Osteoblast (primary cell): ENCODE measurements around the gene FBXO45. TPM values are rescaled to one million over a fixed set of nuclear protein-coding genes. Genes with fewer than 3 reads are reported as not detected.
A peak's percentile ranks its signal among the peaks of the same experiment; 100 is the strongest.
"Not testable (repeated sequence)": the region's sequence is repeated elsewhere in the genome, so short reads cannot be mapped to it uniquely, and the experiment has no call there.

Source experiments
- DNase-seq: peaks from one replicate; pipeline ENCODE4 v3.0.0; 2011; ENCODE audit warnings: low spot score, mixed read lengths; ENCODE audit not compliant: insufficient read length; ENCODE audit errors: missing footprints
- H2AFZ ChIP-seq: 2 replicates; pipeline ENCODE4 v1.6.0; 2011; ENCODE audit warnings: mild to moderate bottlenecking, low read length
- H3K27ac ChIP-seq: 2 replicates; pipeline ENCODE4 v1.5.1; 2011; ENCODE audit warnings: mild to moderate bottlenecking, low read depth, low read length, moderate library complexity
- H3K27me3 ChIP-seq: 2 replicates; pipeline ENCODE4 v1.6.0; 2012; ENCODE audit warnings: mild to moderate bottlenecking, control low read depth, inconsistent platforms, low read length, moderate library complexity; ENCODE audit not compliant: insufficient read depth
- H3K36me3 ChIP-seq: 2 replicates; pipeline ENCODE4 v1.5.1; 2011; ENCODE audit warnings: mild to moderate bottlenecking, low read length, control low read depth, moderate library complexity; ENCODE audit not compliant: insufficient read depth
- H3K4me1 ChIP-seq: 2 replicates; pipeline ENCODE4 v1.5.1; 2011; ENCODE audit warnings: mild to moderate bottlenecking, low read length, control low read depth, moderate library complexity; ENCODE audit not compliant: insufficient read depth
- H3K4me2 ChIP-seq: 2 replicates; pipeline ENCODE4 v1.6.0; 2011; ENCODE audit warnings: mild to moderate bottlenecking, low read length; ENCODE audit not compliant: insufficient read depth
- H3K4me3 ChIP-seq: fragments of 200-600 bp; sonication (generic); 3 replicates; pipeline ENCODE4 v1.5.1; 2012; ENCODE audit warnings: mild to moderate bottlenecking, low read length, inconsistent platforms; ENCODE audit not compliant: insufficient read depth
- H3K79me2 ChIP-seq: 2 replicates; pipeline ENCODE4 v1.6.0; 2012; ENCODE audit warnings: mild to moderate bottlenecking, low read length, control low read depth, inconsistent platforms; ENCODE audit not compliant: insufficient read depth
- H3K9me3 ChIP-seq: 2 replicates; pipeline ENCODE4 v1.5.1; 2011; ENCODE audit warnings: low read depth, low read length, control low read depth
- H4K20me1 ChIP-seq: 2 replicates; pipeline ENCODE4 v1.6.0; 2012; ENCODE audit warnings: mild to moderate bottlenecking, low read length, control low read depth; ENCODE audit not compliant: insufficient read depth
- total RNA-seq: library from RNA; depleted of rRNA; stranded (reverse); fragments of >200 nt; gene quantifications from 2 replicates; pipeline ENCODE4 v1.2.3, GENCODE V29; 2012
- TF ChIP-seq, protein P1 (sequence below): IDR thresholded peaks from 2 replicates; pipeline ENCODE4 v1.5.1; 2011; ENCODE audit warnings: mild to moderate bottlenecking, low read depth, low read length, moderate library complexity; ENCODE audit errors: extremely low read depth

The FBXO45 gene
- total RNA-seq, 1 donor, result 8.0 TPM

DNA sequence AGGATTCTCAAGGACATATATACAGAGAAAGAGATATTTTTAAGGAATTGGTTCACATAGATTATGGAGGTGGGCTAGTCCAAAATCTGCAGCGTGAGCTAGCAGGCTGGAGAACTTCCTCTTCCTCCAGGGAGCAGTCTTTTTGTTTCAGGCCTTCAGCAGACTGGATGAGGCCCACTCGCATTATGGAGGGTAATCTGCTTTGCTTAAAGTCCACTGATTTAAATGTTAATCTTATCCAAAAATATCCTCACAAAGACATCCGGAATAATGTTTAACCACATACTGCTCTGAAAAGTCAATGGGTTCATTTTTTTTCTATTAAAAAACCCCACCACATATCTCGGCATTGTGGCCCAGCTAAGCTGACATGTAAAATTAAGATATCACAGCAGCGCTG is 48.8 kb downstream of the FBXO45 start:
- Histone ChIP-seq H3K27ac (no peak overlapping the region), H3K4me2 (no peak overlapping the region), H3K4me1 (no peaks in the 10 kb centered on the region), H3K36me3 (no peaks in the 10 kb centered on the region), H4K20me1 (no peaks in the 10 kb centered on the region), H3K79me2 (no peaks in the 10 kb centered on the region), H3K9me3 (no peaks in the 10 kb centered on the region), H3K4me3 (no peak overlapping the region), H2AFZ (no peak overlapping the region), H3K27me3 (no peaks in the 10 kb centered on the region)
- TF ChIP-seq, protein P1, sequence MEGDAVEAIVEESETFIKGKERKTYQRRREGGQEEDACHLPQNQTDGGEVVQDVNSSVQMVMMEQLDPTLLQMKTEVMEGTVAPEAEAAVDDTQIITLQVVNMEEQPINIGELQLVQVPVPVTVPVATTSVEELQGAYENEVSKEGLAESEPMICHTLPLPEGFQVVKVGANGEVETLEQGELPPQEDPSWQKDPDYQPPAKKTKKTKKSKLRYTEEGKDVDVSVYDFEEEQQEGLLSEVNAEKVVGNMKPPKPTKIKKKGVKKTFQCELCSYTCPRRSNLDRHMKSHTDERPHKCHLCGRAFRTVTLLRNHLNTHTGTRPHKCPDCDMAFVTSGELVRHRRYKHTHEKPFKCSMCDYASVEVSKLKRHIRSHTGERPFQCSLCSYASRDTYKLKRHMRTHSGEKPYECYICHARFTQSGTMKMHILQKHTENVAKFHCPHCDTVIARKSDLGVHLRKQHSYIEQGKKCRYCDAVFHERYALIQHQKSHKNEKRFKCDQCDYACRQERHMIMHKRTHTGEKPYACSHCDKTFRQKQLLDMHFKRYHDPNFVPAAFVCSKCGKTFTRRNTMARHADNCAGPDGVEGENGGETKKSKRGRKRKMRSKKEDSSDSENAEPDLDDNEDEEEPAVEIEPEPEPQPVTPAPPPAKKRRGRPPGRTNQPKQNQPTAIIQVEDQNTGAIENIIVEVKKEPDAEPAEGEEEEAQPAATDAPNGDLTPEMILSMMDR, result no peak
- no peak for DNase-seq

GRCh38 chr3:196619223-196619622 is 50.8 kb downstream of the FBXO45 start:
- Histone ChIP-seq H2AFZ (no peak overlapping the region), H3K4me3 (no peak overlapping the region), H3K4me1 (no peaks in the 10 kb centered on the region), H3K79me2 (no peaks in the 10 kb centered on the region), H3K36me3 (no peaks in the 10 kb centered on the region), H3K27ac (no peak overlapping the region), H3K27me3 (peaks cover 2% of the 10 kb centered on the region), H4K20me1 (no peaks in the 10 kb centered on the region), H3K9me3 (no peaks in the 10 kb centered on the region), H3K4me2 (no peak overlapping the region)
- no peak for DNase-seq
- TF ChIP-seq, protein P1, result no peak

DNA sequence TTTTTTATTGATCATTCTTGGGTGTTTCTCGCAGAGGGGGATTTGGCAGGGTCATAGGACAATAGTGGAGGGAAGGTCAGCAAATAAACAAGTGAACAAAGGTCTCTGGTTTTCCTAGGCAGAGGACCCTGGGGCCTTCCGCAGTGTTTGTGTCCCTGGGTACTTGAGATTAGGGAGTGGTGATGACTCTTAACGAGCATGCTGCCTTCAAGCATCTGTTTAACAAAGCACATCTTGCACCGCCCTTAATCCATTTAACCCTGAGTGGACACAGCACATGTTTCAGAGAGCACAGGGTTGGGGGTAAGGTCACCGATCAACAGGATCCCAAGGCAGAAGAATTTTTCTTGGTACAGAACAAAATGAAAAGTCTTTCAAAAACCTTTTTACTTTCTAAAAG is 51.2 kb downstream of the FBXO45 start:
- not testable (repeated sequence) for H3K4me3 ChIP-seq, H3K79me2 ChIP-seq, H3K9me3 ChIP-seq

DNA sequence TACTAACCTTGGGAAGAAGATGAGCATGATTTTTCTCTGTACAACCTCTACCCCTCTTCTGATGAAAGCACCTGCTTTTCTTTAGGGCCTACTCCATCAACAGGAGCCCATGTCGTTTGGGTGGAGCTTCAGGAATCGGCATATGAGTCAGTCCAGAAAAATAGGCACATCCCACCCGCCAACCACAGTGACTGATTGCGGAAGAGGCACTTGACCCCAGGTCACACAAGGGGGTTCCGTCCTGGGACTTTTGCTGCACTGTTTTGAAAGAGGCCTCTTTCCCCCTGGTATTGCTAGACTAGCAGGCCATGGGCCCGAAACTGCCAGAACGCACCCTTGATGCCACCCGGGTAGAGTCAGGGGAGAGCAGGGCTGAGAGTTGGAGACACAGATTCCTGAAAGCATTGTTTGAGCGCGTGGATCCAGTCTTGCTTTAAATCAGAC is 51.7 kb downstream of the FBXO45 start:
- no peak overlapping the region for H3K4me3 ChIP-seq
- no peaks in the 10 kb centered on the region for H3K9me3 ChIP-seq
- peak; percentile 27 for DNase-seq
- no peak overlapping the region for H3K27ac ChIP-seq
- no peaks in the 10 kb centered on the region for H4K20me1 ChIP-seq
- no peak overlapping the region for H3K4me2 ChIP-seq
- peaks cover 10% of the 10 kb centered on the region for H3K27me3 ChIP-seq
- H3K79me2 ChIP-seq, result no peaks in the 10 kb centered on the region
- no peaks in the 10 kb centered on the region for H3K4me1 ChIP-seq
- no peaks in the 10 kb centered on the region for H3K36me3 ChIP-seq
- TF ChIP-seq, protein P1, result no peak
- H2AFZ ChIP-seq, result peak overlapping the region; percentile 7

More for the DNA sequence above, 51.2 kb downstream of the FBXO45 start:
- not testable (repeated sequence) for H3K36me3 ChIP-seq, DNase-seq, H3K4me2 ChIP-seq, H3K27ac ChIP-seq, H3K4me1 ChIP-seq, H4K20me1 ChIP-seq, H2AFZ ChIP-seq, H3K27me3 ChIP-seq
